ENCODE data around the gene GDF9. TPM values are rescaled to one million over a fixed set of nuclear protein-coding genes. Genes with fewer than 3 reads are reported as not detected.

GDF9 gene
- total RNA-seq, 4 donors from 2014 or later = 0.22 to 0.75 (median 0.51) TPM; not detected in 1

- no peak for TF ChIP-seq CTCF (IDR thresholded peaks at IDR 0.05; ENCODE audit: low read depth)
Observed at GRCh38 chr5:132848270-132848669, 18.0 kb downstream of the GDF9 start.

DNA sequence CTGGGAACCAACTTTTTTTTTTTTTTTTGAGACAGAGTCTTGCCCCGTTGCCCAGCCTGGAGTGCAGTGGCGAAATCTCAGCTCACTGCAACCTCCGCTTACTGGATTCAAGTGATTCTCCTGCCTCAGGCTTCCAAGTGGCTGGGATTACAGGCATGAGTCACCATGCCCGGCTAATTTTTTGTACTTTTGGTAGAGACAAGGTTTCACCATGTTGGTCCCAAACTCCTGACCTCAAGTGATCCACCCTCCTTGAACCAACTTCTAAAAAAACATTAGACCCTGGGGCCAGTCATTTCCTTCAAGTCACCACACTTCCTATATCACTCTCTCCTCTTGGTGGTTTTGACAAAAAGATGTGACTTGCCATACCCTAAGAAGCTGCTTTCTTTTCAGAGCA lies 25.0 kb downstream of the GDF9 start:
- TF ChIP-seq CTCF (IDR thresholded peaks at IDR 0.05; ENCODE audit: low read depth) = no peak

GRCh38 chr5:132840896-132841295 lies 25.4 kb downstream of the GDF9 start:
- TF ChIP-seq CTCF (IDR thresholded peaks at IDR 0.05; ENCODE audit: low read depth) = no peak

GRCh38 chr5:132840313-132840712 lies 26.0 kb downstream of the GDF9 start:
- no peak for TF ChIP-seq CTCF (IDR thresholded peaks at IDR 0.05; ENCODE audit: low read depth)

- no peak for TF ChIP-seq CTCF (IDR thresholded peaks at IDR 0.05; ENCODE audit: low read depth)
Observed at GRCh38 chr5:132839426-132840301, 26.6 kb downstream of the GDF9 start.

- no peak for TF ChIP-seq CTCF (IDR thresholded peaks at IDR 0.05; ENCODE audit: low read depth)
Observed at GRCh38 chr5:132838516-132839282, 27.6 kb downstream of the GDF9 start.

- TF ChIP-seq CTCF (IDR thresholded peaks at IDR 0.05; ENCODE audit: low read depth) = no peak
Observed at GRCh38 chr5:132837868-132838267, 28.4 kb downstream of the GDF9 start.
